GM12872 (cell line): ENCODE measurements around the gene BCAS1.

Experiments used
- CTCF ChIP-seq: IDR thresholded peaks from 3 replicates; pipeline ENCODE4 v1.5.1; 2011; ENCODE audit warnings: low read depth, mild to moderate bottlenecking, low read length, moderate library complexity; ENCODE audit not compliant: insufficient read depth

Gene BCAS1

GRCh38 chr20:54025251-54025771, 45.1 kb downstream of the BCAS1 start:
- TF ChIP-seq CTCF, result no peak

GRCh38 chr20:54023406-54023805, 47.0 kb downstream of the BCAS1 start:
- TF ChIP-seq CTCF, result no peak

- TF ChIP-seq CTCF, result no peak
Measured at GRCh38 chr20:54021446-54022235, 48.8 kb downstream of the BCAS1 start.

- no peak for TF ChIP-seq CTCF
Measured at GRCh38 chr20:54020868-54021267, 49.5 kb downstream of the BCAS1 start.

GRCh38 chr20:54020348-54020747, 50.0 kb downstream of the BCAS1 start:
- TF ChIP-seq CTCF, result no peak

- no peak for TF ChIP-seq CTCF
Measured at GRCh38 chr20:54019585-54019984, 50.8 kb downstream of the BCAS1 start.

GRCh38 chr20:54019127-54019526, 51.3 kb downstream of the BCAS1 start:
- no peak for TF ChIP-seq CTCF
